ENCODE measurements around the gene C1orf210. TPM values are rescaled to one million over a fixed set of nuclear protein-coding genes. Genes with fewer than 3 reads are reported as not detected.

The C1orf210 gene
- total RNA-seq, 1 experiment from 2014 or later = not detected

GRCh38 chr1:43274125-43274803, 11.1 kb downstream of the C1orf210 start:
- peak; percentile 59 for DNase-seq (ENCODE audit: low read depth)

GRCh38 chr1:43273708-43274107, 11.7 kb downstream of the C1orf210 start:
- no peak for DNase-seq (ENCODE audit: low read depth)

- DNase-seq (ENCODE audit: low read depth) = no peak
Observed at GRCh38 chr1:43272576-43273571, 12.5 kb downstream of the C1orf210 start.

- DNase-seq (ENCODE audit: low read depth) = no peak
Observed at GRCh38 chr1:43272161-43272560, 13.2 kb downstream of the C1orf210 start.

GRCh38 chr1:43271186-43272118, 13.9 kb downstream of the C1orf210 start:
- DNase-seq (ENCODE audit: low read depth) = no peak

GRCh38 chr1:43270421-43271095, 14.8 kb downstream of the C1orf210 start:
- no peak for DNase-seq (ENCODE audit: low read depth)

- no peak for DNase-seq (ENCODE audit: low read depth)
Observed at GRCh38 chr1:43269627-43270375, 15.6 kb downstream of the C1orf210 start, which contains the start of gene TMEM125. Gene TMEM125, plus strand, starts transcription at chr1:43269983. Its CDS starts 2,740 bp downstream, at chr1:43272723.

GRCh38 chr1:43267818-43268425, 17.5 kb downstream of the C1orf210 start:
- DNase-seq (ENCODE audit: low read depth) = no peak

GRCh38 chr1:43267291-43267805, 18.0 kb downstream of the C1orf210 start:
- DNase-seq (ENCODE audit: low read depth) = peak; percentile 15

- no peak for DNase-seq (ENCODE audit: low read depth)
Observed at GRCh38 chr1:43266881-43267280, 18.5 kb downstream of the C1orf210 start.

- no peak for DNase-seq (ENCODE audit: low read depth)
Observed at GRCh38 chr1:43265431-43265830, 19.9 kb downstream of the C1orf210 start.

GRCh38 chr1:43258370-43258769, 27.0 kb downstream of the C1orf210 start:
- no peak for DNase-seq (ENCODE audit: low read depth)

GRCh38 chr1:43256675-43257570, 28.5 kb downstream of the C1orf210 start:
- no peak for DNase-seq (ENCODE audit: low read depth)

- DNase-seq (ENCODE audit: low read depth) = no peak
Observed at GRCh38 chr1:43255438-43256210, 29.8 kb downstream of the C1orf210 start.

GRCh38 chr1:43253876-43254275, 31.5 kb downstream of the C1orf210 start:
- DNase-seq (ENCODE audit: low read depth) = no peak

- no peak for DNase-seq (ENCODE audit: low read depth)
Observed at GRCh38 chr1:43253173-43253572, 32.2 kb downstream of the C1orf210 start.

GRCh38 chr1:43252225-43252624, 33.2 kb downstream of the C1orf210 start:
- no peak for DNase-seq (ENCODE audit: low read depth)

- DNase-seq (ENCODE audit: low read depth) = no peak
Observed at GRCh38 chr1:43251024-43251423, 34.4 kb downstream of the C1orf210 start.

Measured in RPMI7951 (cell line).